GDM1 (cell line): Measurements from ENCODE around the gene LDLR.
"Not testable (repeated sequence)": the region's sequence is repeated elsewhere in the genome, so short reads cannot be mapped to it uniquely, and the experiment has no call there.

Experiments used
- DNase-seq: peaks from one replicate; lab custom pipeline; 2025; lab: John Stamatoyannopoulos, UW

LDLR gene

DNA sequence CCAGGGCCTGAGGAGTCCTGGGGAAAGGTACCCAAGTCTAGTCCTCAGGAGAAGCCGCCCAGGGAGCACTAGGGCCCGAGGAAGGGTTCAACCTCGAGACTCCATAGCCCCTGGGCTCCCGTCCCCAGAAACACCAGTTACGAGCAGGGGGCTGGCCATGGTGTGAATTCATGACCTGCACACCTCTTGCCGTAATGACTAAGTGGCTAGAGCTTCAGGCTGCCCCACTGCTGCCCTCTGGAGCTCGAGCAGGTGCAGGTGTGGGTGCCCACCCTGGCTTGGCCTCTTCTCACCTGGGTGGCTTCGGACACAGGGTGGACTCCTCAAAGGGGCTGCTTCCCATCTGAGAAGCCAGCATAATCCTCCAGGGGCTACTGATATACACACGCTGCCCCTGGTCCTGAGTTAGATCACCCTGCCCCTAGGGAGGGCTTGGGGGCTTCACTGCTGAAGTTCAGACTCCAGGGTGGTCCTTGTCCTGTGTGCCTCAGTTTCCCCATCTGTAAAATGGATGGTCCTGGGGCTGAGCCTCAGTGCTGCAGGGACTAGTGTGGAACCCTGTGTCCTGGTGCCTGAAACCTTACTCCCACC is 52.8 kb downstream of the LDLR start:
- no peak for DNase-seq

DNA sequence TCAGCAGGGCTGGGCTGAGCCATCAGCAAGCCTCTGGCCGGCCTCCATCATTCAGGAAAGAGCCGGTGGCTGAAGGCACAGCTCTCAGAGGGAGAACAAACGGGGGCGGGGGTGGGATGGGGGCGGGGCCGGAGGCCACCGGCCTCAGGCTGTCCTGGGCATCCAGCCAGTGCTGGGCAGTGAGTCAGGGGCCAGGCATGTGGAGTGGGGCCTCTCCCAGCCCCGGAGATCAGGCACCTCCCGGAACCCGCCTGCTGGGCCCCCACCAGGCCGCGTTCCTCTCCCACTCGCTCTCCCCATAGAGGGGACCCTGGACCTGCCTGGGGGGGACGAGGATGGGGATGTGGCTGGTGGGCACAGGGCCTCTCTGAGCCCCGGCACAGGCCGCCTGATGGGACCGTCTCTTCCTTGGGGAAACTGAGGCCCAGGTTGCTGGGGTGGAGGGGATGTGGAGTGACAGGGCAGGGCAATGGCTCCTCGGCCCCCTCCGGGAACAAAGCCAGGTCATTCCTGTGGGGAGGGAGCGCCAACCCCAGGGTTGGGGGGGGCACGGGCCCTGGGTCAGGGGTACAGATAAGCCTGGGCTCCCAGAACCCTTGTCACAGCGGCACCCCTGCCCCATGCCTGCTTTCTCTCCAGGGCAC is 53.4 kb downstream of the LDLR start:
- no peak for DNase-seq

DNA sequence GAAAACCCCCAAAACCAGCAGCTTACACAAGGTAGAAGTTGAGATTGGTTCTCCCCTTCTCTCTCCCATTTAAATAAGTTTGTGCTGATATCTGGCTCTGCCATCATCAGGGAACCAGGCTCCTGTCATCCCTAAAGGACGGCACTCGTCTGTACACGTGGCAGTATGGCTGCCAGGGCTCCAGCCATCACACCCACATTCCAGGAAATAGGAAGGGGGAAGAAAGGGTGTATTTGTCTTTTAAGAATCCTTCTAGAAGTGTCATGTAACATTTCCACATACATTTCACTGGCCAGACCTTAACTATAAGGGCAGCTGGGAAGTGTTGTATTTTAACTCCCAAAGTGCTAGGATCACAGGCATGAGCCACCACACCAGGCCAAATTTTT is 56.3 kb downstream of the LDLR start:
- no peak for DNase-seq

DNA sequence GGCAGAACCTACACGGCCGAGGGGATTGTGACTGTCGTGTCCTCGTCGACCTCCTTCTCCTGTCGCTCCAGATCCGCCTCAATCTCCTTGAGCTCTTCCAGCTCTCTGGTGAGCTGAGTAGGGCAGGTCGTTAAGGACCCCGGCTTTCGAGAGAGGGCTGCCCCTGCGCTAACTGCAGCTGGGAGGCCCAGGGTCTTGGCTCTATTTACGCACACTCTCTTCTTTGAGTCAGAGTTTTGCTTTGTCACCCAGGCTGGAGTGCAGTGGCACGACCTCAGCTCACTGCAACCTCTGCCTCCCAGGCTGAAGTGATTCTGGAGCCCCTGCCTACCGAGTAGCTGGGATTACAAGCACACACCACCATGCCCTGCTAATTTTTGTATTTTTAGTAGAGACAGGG is 58.7 kb downstream of the LDLR start:
- no peak for DNase-seq

DNA sequence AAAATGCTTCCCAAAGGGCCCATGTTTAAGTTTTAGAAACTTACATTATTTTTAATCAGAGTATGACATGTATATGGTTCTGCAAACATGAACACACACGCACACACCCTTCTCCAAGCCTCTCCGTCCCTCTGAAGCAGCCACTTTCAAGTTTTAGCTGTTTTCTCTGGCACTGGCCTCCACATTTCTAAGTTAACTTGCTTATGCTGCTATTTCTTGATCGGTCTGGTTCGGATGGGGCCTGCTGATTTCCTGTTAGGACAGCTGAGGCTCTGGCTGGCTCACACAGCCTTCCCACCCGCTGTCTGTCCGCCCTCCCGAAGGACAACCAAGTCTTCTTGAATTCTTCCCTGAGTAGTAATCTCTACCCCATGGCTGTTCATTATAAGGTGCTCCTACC is 61.9 kb downstream of the LDLR start:
- no peak for DNase-seq

DNA sequence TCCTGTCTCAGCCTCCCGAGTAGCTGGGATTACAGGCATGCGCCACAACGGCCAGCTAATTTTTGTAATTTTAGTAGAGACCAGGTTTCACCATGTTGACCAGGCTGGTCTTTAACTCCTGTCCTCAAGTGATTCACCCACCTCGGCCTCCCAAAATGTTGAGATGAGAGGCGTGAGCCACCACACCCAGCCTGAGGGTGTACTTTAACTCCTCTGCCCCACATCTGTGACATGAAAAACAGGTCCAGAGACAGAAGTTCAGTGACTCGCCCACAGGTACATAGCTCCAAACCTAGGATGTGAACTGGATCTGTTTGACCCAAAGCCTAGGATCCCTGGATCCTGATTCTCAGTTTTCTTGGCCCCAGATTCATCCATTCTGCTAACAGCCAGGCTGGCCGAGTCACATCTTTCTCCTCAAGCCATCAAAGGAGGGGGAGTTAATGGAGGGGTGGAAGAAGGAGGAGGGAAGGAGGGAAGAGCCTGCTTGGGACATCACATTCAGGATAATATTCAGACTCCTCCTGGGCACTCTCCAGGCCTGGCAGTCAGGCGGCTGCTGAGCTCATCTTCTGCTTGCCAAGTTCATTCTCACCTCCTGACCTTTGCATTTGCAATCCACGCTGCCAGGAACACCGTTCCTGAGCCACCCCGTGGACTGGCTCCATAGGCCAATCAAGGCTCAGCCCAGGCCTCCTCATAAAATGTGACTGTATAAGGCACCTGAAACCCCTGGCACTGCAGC is 63.2 kb downstream of the LDLR start:
- no peak for DNase-seq

DNA sequence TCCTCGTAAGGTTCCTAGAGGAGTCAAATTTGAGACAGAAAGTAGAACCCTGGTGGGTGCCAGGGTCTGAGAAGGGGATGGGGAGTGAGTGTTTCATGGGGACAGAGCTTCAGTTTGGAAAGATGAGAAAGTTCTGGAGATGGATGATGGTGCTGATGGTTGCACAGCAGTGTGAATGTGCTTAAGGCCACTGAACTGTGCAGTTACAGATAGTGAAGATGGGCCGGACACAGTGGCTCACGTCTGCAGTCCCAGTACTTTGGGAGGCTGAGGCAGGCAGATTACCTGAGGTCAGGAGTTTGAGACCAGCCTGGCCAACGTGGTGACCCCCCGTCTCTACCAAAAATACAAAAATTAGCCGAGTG is 65.4 kb downstream of the LDLR start:
- no peak for DNase-seq

DNA sequence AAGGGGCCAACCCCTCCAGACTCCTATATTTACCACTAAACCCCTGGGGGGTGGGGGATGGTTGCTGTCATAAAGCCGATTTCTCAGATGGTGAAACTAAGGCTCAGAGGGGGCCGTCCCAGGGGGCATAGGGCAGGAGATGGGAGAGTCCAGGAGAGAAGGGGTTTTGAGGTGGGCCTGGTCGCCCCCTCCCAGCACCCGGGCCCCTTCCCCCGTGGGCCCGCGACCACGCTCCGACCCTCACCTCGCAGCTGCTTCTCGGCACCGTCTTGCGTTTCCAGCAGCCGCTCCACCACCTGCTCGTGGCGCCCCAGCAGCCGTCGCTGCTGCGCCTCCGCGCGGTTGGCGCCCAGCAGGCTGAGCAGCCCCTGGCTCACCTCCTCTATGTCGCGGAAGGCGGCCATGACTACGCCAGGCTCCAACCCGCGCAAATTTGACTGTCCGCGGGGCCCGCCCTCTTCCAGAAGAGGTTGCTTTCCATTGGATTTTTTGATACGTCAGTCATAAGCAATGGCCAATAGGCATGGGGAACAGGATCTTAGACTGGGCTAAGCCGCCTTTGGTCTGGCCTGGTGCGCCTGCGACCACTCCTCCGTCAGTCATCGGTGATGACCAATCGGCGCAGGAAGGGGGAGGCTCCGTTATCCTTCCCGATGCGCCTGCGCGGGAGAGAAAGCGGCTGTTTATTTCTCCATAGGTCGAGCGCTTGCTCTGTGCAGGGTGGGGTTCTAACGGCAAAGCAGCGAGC is 66.3 kb downstream of the LDLR start, which contains the start of gene SPC24:
SPC24 (minus strand) TSS at position 410 of the 748 bp plus-strand sequence; CDS start at position 404, 6 bp downstream.
- DNase-seq: peak; percentile 97

DNA sequence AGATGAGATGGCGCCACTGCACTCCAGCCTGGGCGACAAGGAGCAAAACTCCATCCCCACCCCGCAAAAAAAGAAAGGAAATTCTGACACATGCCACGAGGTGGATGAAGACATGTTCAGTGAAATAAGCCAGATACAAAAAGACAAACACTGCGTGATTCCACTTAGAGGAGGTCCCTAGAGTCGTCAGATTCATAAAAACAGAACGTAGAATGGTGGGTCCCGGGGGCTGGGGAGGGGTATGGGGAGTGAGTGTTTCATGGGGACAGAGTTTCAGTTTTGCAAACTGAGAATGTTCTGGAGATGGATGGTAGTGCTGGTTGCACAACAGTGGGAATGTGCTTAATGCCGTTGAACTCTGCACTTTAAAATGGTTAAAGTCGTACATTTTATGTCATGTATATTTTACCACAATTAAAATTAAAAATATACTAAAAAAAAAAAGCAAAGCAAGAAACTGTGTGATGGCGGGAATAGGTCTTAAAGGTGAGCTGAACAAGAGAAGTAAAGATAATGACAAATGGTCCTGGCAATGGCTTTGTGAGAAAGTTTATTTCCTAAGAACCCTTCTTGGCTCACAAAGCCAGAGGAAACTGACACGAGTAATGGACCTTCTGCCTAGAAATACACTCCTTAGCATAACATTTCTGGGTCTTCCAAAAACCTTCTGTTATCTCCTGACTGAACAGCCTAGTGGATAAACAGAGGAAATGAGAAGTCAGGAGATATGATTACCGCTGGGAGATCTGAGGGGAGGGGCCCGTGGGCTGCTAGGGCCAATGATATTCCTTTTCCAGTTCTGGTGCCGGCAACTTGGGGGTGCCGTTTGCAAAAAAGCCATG is 70.6 kb downstream of the LDLR start:
- no peak for DNase-seq

DNA sequence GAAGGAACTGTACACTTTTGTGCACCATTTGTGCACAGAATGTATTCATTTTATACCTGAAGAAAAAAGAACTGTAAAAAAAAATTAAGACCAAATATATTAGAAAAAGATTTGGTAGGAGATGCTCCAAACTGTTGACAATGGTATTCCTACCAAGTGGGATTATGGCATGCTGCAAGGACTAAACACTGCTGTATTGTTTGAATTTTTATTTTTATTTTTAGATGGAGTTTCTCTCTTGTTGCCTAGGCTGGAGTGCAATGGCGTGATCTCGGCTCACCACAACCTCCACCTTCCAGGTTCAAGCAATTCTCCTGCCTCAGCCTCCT is 71.1 kb downstream of the LDLR start:
- not testable (repeated sequence) for DNase-seq

DNA sequence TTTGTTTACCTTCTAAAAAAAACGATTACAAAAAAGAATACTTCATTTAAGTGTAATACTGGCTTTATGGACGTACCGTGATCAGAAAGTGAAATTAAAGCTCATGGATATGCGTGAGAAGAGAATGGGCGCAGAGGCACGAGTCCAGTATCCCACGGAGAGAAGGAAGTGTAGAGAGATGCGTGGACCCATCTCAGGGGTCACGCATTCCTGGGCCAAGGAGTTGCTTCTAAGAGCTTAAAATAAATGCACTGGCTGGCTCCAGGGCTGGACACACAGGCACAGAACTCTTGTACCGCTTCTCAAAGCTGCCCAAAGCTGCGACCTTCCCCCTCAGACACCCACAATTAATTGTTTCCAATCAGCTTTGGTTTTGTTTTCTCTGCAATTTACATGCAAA is 75.0 kb downstream of the LDLR start:
- DNase-seq: no peak

DNA sequence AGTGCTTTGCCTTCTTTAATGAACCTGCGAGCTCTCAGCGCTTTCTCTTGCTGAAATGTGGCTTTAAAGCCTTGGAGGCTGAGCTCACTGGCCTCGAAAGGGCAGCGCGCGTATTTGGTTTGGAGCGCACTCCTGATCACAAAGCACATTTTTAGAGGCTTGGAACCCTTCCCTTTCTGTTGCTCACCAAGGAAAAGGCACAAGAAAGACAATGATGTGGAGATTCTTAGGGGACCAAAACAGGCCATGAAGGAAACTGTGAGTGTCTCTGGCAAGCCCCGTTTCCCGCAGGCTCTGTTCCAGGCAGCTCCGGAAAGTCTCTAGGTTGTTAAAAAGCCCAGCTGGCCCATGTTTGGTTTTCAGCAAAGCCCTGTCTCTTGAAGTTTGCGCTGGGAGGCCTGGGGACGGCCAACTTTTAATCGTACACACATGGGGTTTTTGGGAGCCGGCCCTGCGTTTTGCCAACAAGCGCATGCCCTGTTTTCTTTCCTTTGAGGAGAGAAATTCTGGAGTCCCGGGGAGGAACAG is 75.7 kb downstream of the LDLR start:
- DNase-seq: no peak

DNA sequence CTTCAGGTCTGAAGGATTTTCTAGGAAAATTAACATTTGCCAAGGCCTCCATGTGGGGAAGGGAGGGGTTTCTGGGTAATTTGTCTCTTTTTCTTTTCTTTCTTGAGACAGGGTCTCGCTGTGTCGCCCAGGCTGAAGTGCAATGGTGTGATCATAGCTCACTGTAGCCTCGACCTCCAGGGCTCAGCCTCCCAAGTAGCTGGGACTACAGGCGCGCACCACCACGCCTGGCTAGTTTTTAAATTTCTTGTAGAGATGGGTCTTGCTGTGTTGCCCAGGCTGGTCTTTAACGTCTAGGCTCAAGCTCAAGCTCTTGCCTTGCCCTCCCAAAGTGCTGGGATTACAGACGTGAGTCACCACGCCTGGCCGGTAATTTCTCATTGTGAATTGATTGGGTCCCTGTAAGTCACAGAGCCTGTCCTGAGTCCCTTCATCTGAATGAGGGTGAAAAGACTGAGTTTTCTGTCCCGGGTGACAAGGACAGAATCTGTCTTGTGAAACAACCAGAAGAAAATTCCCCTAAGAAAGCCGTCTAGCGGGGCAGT is 76.3 kb downstream of the LDLR start:
- no peak for DNase-seq

DNA sequence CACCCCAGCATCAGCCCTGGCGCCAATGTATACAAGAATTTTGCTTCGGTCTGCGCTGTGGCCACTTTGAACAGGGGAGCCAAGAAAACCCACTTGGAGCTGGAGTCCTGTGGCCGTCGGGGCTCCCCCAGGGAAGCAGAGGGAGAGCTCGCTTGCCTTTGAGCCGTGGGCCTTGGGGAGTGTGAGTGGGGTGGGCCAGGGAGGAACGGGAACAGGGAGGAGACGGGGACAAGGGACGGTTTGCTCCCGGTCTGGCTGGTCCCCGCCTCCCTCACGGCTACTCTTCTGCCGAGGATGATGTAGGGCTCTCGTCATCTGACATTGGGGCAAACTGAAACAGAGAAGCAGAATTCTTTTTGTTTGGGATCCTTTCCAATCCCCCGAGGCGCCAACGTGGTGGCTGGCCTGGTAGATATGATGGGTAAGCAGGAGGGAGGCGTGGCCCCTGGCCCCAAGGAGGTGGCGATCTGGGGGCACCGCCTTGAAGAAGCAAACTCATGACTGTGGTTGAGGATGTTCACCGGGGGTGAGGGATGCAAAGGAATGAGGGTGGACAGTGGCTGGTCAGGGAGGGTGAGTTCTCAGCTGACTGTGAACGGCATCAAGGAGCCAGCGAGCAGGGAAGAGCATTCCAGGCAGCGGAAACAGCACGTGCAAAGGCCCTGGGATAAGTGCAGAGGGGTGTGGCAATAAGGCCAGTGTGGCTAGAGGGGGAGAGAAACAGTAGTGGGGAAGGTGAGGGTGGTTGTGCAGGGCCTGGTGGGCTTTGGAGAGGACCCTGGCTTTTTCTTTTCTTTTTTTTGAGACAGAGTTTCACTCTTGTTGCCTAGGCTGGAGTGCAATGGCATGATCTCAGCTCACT is 77.2 kb downstream of the LDLR start:
- no peak for DNase-seq

DNA sequence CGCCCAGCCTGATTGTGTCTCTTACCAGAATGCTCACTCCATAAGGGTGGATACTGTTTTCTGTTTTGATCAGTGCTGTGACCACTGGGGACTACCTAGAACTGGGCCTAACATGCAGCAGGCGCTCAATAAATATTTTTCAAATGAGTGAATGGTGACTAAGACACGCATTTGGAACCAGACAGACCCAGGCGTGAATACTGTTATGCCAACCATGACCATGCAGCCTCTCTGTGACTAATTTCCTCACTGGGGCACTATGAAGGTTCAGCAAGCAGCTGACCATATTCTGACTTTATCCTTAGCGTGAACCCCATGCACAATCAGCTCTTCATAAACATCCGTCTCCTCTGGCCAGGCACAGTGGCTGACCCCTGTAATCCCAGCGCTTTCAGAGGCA is 79.3 kb downstream of the LDLR start:
- DNase-seq: no peak

DNA sequence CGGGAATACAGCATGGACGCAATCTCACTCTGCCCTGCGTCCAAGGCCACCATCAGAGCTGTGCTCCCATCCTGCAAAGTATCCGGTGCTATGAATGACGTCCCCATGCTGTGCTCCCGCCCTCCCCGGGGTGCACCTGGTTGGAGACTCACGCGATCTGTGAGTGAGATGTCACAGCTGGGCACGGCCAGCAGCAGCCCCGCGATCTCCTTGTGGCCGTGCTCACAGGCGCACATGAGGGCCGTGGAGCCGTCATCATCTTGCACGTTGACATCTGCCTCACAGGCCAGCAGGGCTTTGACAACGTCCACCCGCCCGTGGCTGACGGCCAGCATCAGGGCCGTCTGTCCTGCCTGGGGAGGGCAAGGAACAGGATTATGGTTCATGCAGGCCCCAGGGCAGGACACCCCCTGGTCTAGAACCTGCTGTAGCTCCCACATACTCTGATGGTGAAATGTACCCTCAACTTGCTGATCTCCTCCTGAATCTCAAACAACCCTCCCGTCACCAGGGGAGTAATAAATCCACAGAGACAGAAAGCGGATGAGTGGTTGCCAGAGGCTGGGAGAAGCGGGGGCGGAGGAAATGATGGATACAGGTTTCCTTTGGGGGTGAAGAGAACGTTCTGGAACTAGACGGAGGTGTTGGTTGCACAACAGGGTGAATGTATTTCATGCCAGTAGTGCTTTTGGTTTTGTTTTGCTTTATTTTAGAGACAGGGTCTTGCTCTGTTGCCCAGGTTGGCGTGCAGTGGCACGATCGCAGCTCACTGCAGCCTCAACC is 80.8 kb downstream of the LDLR start:
- no peak for DNase-seq

DNA sequence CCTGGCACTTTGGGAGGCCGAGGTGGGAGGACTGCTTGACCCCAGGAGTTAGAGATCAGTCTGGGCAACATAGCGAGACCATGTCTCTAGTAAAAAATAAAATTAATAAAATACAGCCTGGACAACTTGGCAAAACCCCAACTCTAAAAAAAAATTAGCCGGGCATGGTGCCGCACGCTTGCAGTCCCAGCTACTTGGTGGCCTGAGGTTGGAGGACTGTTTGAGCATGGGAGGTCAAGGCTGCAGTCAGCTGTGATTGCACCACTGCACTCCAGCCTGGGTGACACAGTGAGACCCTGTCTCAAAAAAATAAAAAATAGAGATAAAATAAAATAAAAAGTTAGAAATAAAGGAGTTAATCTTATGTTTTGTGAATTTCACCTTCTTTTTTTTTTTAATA is 81.9 kb downstream of the LDLR start:
- no peak for DNase-seq

DNA sequence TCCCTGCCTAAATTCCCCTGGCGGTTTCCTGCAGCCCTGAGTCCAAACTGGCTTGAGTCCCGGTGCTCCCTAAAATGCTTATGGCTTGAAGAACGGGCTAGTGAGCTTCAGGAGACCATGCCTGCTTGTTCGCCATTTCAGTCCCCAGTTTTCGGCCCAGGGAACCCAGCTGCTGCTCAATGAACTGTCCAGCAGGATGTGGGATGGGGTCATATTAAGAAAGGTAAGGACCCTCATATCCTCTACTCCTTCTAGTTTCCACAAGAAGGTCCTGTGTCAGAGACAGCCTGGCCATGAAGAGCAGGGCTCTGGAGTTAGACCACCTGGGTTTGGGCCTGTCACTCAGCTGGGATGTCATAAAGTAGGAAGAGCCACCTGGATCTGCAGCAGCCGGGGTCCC is 83.3 kb downstream of the LDLR start:
- no peak for DNase-seq

DNA sequence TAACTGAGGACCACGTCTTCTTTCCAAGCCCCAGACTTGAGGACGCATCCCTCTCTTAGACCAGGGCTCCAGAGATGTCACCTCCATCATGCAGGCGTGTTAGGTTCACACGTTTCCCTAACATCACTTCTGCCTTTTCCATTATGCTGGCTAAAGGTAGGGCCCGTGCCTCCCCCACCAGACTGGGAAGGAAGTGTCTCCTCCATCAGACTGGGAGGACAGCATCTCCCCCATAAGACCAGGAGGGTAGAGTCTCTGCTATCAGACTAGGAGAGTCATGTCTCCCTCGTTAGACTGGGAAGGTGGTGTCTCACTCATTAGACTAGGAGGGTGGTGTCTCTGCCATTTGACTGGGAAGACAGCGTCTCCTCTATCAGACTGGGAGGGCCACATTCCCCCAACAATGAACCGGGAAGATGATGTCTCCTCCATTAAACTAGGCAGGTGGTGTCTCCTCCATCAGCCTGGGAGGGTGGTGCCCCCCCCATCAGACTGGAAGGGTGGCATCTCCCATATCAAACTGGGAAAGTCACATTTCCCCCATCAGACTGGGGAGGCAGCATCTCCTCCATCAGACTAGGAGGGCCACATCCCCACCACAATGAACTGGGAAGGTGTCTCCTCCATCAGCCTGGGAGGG is 84.4 kb downstream of the LDLR start:
- DNase-seq: no peak
